Measurements from ENCODE around the gene NUDT1. TPM values are rescaled to one million over a fixed set of nuclear protein-coding genes. Genes with fewer than 3 reads are reported as not detected.

The NUDT1 gene
- total and polyA plus RNA-seq, 2 experiments from 2014 or later = 9.6 to 16.3 TPM

DNA sequence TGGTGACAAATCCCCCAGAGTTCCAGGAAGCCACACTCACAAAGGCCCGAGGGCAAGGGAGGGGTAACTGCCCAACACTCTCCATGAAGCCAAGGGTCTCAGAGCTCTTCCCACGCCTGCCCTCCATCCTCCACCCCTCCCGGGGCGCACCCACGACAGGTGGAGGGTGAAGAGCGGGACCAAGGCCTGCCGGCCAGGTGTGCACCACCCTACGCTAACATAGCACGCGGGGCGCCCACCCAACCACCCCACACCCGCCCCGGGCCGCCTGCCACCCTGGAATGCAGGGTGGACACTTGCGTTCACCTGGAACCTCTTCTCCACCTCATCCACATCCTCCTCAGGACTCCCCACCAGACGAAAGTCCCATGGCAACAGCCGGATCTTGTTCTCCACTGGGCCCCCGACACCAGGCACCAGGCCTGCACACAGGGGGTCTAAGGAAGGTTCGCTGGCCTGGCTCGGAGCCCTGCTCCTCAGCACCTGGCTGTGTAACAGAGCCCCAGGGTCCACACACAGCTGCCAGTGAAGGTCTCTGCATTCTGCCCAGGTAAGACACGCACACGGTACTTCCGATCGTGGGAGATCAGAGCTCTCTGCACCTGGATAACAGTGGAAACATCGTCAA is 42.0 kb upstream of the NUDT1 start:
- Histone ChIP-seq H3K79me2 (no peaks in the 10 kb centered on the region), H3K4me1 (ENCODE audit: insufficient read depth) (peaks cover 20% of the 10 kb centered on the region), H3K27ac (no peak overlapping the region), H3K36me3 (replicated peaks; ENCODE audit: insufficient read depth, low read depth) (no peaks in the 10 kb centered on the region), H2AFZ (no peak overlapping the region), H3K9me2 (replicated peaks; ENCODE audit: insufficient read depth) (no peaks in the 10 kb centered on the region), H3K27me3 (no peaks in the 10 kb centered on the region), H4K20me1 (ENCODE audit: insufficient read depth, poor library complexity, severe bottlenecking) (no peaks in the 10 kb centered on the region), H3K4me3 (no peak overlapping the region), H3K9me3 (ENCODE audit: low read depth) (no peaks in the 10 kb centered on the region), H3K4me2 (no peak overlapping the region)
- TF ChIP-seq, protein P1, sequence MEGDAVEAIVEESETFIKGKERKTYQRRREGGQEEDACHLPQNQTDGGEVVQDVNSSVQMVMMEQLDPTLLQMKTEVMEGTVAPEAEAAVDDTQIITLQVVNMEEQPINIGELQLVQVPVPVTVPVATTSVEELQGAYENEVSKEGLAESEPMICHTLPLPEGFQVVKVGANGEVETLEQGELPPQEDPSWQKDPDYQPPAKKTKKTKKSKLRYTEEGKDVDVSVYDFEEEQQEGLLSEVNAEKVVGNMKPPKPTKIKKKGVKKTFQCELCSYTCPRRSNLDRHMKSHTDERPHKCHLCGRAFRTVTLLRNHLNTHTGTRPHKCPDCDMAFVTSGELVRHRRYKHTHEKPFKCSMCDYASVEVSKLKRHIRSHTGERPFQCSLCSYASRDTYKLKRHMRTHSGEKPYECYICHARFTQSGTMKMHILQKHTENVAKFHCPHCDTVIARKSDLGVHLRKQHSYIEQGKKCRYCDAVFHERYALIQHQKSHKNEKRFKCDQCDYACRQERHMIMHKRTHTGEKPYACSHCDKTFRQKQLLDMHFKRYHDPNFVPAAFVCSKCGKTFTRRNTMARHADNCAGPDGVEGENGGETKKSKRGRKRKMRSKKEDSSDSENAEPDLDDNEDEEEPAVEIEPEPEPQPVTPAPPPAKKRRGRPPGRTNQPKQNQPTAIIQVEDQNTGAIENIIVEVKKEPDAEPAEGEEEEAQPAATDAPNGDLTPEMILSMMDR (IDR thresholded peaks at IDR 0.05; ENCODE audit: poor library complexity) = no peak
- no peak for DNase-seq (ENCODE audit: low spot score)
- 93% methylated on average over 23 of the region's 25 CpGs for WGBS (ENCODE audit: low lambda C conversion rate, missing lambda C conversion rate)

DNA sequence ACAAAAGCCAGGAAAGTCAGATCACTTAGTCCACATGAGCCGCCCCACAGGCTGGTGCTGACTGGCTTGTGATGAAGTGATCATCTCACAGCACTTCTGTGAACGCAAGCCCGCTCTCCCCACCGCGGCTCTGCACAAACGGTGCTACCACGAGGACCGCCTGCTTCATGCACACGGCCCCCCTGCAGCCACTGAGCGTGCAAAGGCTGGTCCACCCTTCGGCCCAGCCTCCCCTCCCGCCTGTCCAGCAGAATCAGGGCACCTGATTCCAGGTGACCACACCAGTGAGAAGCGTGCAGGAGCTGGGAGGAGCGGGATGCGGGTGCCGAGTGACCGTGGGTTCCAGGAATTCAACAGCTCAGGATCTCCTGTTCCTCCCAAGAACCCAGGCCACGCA is 41.4 kb upstream of the NUDT1 start:
- Histone ChIP-seq H2AFZ (no peak overlapping the region), H3K9me3 (ENCODE audit: low read depth) (no peaks in the 10 kb centered on the region), H3K36me3 (replicated peaks; ENCODE audit: insufficient read depth, low read depth) (no peaks in the 10 kb centered on the region), H3K4me2 (no peak overlapping the region), H3K4me1 (ENCODE audit: insufficient read depth) (peaks cover 25% of the 10 kb centered on the region), H3K27me3 (no peaks in the 10 kb centered on the region), H3K79me2 (no peaks in the 10 kb centered on the region), H4K20me1 (ENCODE audit: insufficient read depth, poor library complexity, severe bottlenecking) (no peaks in the 10 kb centered on the region), H3K4me3 (no peak overlapping the region), H3K9me2 (replicated peaks; ENCODE audit: insufficient read depth) (no peaks in the 10 kb centered on the region), H3K27ac (no peak overlapping the region)
- WGBS (ENCODE audit: low lambda C conversion rate, missing lambda C conversion rate) = 98% methylated on average over 18 of the region's 18 CpGs
- DNase-seq (ENCODE audit: low spot score) = no peak
- TF ChIP-seq, protein P1 (IDR thresholded peaks at IDR 0.05; ENCODE audit: poor library complexity) = no peak
- TF ChIP-seq EZH2phosphoT487 (IDR thresholded peaks at IDR 0.05; ENCODE audit: low read depth, severe bottlenecking, unreplicated experiment) (no peak), EZH2 (IDR thresholded peaks at IDR 0.05; ENCODE audit: borderline replicate concordance) (no peak)

DNA sequence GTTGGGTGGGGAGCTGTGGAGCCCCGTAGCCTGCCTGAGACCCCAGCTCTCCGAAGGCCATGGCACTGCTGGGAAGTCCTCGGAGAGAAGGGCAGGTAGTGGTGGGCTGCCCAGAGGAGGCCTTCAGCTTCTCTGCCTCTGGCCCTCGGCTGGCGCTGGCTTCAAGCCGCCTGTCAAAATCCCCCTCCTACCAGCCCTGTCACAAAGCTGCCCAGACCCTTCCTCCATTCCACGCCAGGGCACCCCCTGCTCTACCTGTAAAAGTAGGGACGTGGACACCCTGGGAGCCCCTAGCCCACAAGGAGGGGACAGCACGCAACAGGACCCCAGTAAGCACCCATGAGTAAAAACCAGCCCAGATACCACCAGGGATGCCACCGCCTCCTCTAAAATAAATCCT is 40.9 kb upstream of the NUDT1 start:
- no peak for DNase-seq (ENCODE audit: low spot score)
- H3K79me2 ChIP-seq = no peaks in the 10 kb centered on the region
- H3K4me2 ChIP-seq = no peak overlapping the region
- H3K9me2 ChIP-seq (replicated peaks; ENCODE audit: insufficient read depth) = no peaks in the 10 kb centered on the region
- H3K27ac ChIP-seq = no peak overlapping the region
- H2AFZ ChIP-seq = no peak overlapping the region
- H3K27me3 ChIP-seq = no peaks in the 10 kb centered on the region
- no peaks in the 10 kb centered on the region for H3K9me3 ChIP-seq (ENCODE audit: low read depth)
- TF ChIP-seq EZH2phosphoT487 (IDR thresholded peaks at IDR 0.05; ENCODE audit: low read depth, severe bottlenecking, unreplicated experiment) (no peak), EZH2 (IDR thresholded peaks at IDR 0.05; ENCODE audit: borderline replicate concordance) (no peak)
- no peaks in the 10 kb centered on the region for H3K36me3 ChIP-seq (replicated peaks; ENCODE audit: insufficient read depth, low read depth)
- H4K20me1 ChIP-seq (ENCODE audit: insufficient read depth, poor library complexity, severe bottlenecking) = no peaks in the 10 kb centered on the region
- peaks cover 25% of the 10 kb centered on the region for H3K4me1 ChIP-seq (ENCODE audit: insufficient read depth)
- WGBS (ENCODE audit: low lambda C conversion rate, missing lambda C conversion rate) = 97% methylated on average over 9 of the region's 10 CpGs
- H3K4me3 ChIP-seq = no peak overlapping the region

DNA sequence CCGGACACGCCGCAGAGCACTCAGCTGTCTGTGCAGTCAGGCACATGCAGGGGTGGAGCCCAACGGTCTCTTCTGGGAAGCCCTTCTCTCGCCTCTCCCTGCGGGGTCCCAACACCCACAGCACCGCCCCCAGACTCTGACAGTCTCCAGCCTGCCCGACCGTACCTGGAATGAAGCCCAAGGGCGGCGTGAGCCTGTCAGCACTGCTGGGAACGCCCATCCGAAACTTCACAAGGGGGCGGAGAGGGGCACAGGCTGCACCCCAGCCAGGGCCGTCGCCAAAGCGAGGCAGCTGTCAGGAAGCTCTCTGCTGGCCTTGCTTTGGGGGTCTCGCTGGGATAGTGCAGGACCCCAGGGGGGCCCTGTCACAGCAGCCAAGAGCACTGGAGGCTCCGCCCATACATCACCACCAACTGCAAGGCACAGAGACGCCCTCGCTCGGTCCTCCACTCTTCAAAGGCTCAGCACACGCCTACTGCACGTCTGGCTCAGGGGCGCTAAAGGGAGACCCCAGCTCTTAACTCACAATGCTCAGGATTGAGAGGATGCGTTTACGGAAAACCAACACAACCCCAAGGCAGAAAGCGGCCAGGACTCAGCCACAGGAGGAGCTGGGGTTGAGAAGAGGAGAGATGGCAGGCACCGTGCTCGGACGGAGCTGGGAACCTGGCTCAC is 40.2 kb upstream of the NUDT1 start:
- Histone ChIP-seq H2AFZ (no peak overlapping the region), H3K36me3 (replicated peaks; ENCODE audit: insufficient read depth, low read depth) (no peaks in the 10 kb centered on the region), H3K27ac (no peak overlapping the region), H3K79me2 (no peaks in the 10 kb centered on the region), H3K9me3 (ENCODE audit: low read depth) (no peaks in the 10 kb centered on the region), H4K20me1 (ENCODE audit: insufficient read depth, poor library complexity, severe bottlenecking) (no peaks in the 10 kb centered on the region), H3K4me1 (ENCODE audit: insufficient read depth) (peaks cover 25% of the 10 kb centered on the region), H3K9me2 (replicated peaks; ENCODE audit: insufficient read depth) (no peaks in the 10 kb centered on the region), H3K27me3 (no peaks in the 10 kb centered on the region), H3K4me3 (no peak overlapping the region), H3K4me2 (no peak overlapping the region)
- TF ChIP-seq, protein P1 (IDR thresholded peaks at IDR 0.05; ENCODE audit: poor library complexity) = no peak
- TF ChIP-seq EZH2 (IDR thresholded peaks at IDR 0.05; ENCODE audit: borderline replicate concordance) = no peak
- TF ChIP-seq EZH2phosphoT487 (IDR thresholded peaks at IDR 0.05; ENCODE audit: low read depth, severe bottlenecking, unreplicated experiment) = no peak
- no peak for DNase-seq (ENCODE audit: low spot score)
- WGBS (ENCODE audit: low lambda C conversion rate, missing lambda C conversion rate) = 89% methylated on average over 26 of the region's 31 CpGs

Measured in hepatocyte (in vitro differentiated cells).